ENCODE data around the gene DSCAM.
"Not testable (repeated sequence)": the region's sequence is repeated elsewhere in the genome, so short reads cannot be mapped to it uniquely, and the experiment has no call there.

Gene DSCAM

DNA sequence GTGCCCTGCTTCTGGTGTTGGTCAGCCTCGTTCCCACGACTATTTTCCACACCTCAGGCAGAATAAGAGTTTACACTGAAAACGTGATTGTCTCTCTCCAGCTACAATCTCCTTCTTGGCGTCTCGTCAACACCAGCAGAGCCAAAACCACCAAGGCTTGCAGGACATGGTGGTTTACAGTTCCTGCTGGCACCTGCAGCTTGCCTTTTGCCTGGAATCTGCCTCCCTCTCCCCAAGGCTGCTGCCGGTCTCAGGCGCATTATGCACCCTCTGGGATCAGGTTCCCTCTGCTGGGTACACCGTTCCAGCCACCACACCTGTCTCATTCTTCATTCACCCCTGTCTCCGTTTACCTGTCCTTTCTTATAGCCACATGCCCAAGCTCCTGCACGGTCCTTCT is 315.9 kb downstream of the DSCAM start:
- no peak for DNase-seq

DNA sequence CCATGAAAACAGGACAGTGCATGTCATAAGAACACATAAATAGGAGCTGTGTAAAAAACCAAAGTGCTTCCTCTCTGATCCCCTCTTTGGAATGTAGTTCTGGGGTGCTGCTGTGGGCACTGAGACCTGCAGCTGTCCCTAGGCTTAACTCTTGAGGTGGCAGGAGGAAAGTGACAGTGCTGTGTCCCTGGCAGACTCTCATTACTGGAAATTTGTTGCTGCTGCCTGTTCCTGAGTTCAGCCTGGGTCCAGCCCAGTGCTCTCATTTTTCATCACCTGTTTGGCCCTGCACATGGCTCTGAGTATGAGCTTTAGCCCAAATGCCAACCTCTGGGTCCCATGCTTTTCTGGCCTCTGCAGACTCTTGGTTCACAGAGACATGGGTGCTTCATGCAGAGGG is 329.3 kb downstream of the DSCAM start:
- DNase-seq, result no peak

DNA sequence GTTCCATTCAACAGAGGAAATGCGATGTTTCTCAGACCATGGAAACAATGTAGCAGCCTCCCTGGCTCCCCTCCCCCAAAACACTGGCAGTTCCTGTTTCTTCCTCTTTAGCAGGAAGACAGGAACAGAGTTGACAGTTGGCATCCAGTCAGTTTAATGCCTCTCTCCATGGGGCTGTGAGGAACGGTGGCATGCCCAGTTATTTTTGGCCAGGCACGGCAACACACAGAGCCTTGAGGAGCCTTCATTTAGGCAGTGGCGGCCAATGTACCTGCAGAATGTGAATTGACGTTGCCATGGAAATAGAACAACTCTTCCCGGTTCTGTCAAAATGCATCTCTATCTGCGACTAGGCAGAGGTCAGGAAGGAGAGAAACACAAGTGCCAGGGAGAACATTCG is 330.6 kb downstream of the DSCAM start:
- DNase-seq, result peak; percentile 2 to 13

DNA sequence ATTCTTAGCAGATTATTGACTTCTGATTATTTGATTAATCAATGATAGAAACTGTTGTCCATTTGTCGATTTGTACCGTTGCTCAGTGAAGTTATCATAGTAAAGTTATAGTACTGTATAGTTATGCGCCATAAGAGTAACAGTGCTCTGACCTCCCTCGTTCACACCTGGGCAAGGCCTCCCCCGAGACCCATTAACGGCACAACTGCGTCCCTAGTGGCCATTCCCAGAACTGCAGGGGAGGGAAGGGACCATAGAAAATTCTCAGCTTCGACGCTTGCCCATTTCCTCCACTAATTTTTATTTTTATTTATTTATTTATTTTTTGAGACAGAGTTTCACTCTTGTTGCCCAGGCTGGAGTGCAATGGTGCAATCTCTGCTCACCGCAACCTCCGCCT is 334.4 kb downstream of the DSCAM start:
- no peak for DNase-seq

DNA sequence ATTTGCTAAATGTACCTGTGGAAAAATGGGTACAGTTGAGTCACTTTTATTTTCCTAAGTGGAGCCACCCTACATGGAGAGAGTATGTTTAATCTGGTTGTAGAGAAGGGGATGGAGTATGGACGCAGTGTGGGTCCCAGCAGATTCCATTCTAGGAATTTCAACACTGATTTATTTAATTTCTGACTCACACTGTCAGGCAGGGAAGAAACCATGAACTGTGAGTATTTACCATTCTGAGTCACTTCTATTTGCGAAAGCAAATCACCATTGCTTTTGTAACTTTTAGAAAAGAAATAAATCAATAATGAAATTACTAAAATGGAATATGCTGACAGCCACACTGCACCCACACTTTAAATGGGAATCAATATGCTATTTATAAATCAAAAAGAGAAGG is 339.0 kb downstream of the DSCAM start:
- no peak for DNase-seq

DNA sequence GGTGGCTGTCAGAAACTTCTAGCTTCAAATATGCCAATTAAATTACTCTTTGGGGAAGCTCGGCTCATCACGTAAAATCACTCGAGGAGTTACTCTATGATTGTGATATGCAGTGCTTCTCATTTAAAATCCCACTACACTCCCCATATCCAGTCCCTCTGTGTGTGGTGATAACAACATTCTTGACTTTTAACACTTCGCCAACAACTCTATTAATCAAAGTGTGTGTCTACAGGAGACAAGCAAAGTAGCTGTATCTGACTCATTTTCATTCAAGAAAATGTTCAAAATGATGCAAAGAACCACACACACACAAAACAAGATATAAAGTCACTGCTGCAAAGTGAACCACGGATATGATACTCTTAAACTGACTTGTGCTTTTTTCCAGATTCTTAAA is 341.3 kb downstream of the DSCAM start:
- no peak for DNase-seq

DNA sequence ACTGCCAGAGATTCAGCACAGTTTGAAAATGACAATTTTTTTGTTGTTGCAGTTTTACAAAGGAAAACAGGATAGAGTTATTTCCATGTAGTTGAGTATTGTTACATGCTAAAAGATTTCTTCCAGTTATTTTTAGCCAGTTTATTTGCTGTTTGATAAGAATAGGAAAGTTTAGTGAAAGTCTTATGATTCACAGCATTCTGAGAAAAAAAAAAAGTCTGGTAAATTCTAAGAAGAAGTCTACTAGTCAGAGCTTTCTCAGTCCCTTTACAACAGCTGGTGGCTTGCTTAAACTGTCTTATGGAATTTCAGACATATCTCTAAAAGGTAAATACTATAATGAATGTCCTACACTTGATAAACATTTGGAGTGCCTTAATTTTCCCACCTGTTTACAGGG is 341.7 kb downstream of the DSCAM start:
- DNase-seq, result no peak

DNA sequence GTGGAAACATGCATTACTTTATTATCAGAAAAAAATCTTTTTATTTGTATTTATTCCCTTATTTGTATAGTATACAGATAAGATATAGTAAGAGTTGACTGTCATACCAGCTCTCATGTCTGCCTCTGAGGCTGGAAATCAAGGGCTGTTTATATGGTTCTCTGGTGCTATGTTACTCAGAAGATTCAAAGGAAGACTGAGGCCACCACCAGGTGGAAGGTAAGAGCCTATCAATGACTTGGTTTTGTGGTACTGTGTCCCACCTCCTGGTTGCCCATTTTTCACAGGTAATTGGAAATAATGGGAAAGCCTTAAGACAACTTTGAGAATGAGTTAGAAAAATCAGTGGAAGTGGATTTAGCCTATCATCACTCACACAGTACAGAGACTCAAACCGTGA is 342.1 kb downstream of the DSCAM start:
- no peak for DNase-seq

DNA sequence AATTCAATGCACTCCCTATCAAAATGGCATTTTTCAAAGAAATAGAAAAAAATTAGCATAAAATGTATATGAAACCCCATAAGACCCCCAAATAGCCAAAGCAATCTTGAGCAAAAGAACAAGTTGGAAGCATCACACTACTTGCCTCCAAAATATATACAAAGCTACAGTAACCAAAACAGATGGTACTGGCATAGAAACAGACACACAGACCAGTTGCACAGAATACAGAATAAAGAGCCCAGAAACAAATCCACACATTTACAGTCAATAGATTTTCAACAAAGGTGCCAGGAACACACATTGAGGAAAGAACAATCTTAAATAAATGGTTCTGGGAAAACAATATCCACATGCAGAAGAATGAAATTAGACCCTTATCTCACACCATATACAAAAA is 350.8 kb downstream of the DSCAM start:
- DNase-seq, result no peak

DNA sequence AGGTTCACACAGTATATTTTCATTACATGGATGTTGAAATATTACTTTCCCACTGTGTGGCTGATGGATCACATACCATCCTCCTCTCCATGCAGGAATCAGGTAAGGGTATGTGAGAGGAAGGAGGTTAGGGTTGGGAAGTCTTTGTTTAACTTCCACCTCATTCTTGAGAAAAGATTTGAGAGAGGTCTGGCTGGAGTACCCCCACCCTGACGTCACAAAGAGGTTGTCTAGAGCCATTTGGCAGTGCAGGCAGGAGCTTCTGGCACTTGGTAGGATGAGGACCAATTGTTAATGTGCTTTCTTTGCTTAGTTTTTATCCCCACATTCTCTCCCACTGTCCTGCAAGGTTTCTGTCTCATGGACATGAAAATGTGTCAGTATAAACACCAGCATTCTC is 356.6 kb downstream of the DSCAM start:
- no peak for DNase-seq

DNA sequence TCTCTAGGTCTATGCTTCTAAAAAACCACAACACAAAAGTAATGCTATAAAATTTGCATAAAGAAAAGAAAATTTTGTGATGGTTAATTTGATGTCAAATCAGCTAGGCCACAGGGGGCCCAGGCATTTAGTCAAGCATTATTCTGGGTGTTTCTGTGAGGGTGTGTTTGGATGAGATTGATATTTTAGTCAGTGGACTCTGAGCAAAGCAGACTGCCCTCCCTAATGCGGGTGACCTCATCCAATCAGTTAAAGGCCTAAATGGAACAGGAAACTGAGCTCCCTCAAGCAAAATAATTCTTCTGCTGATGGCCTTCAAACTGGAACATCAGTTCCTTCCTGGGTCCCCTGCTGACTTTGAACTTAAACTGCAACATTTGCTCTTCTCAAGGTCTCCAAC is 358.0 kb downstream of the DSCAM start:
- no peak for DNase-seq

DNA sequence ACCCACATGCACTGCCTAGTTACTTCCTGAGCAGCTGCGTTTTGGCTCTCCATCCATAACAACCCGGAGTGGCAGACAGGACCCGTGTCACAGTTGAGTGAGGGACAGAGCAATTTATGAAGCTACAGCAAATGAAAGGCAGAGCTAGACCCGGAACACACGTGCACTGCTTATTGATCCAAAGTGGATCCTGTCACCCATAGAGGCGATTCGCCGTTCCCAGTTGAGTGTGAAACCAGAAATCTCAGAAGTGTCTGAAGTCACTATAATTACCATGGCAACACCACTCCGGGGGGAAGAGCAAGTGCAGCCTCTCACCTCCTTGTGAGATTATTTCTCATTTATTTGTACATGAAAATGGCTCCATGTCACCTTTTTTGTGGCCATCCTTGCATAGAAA is 365.2 kb downstream of the DSCAM start:
- no peak for DNase-seq

DNA sequence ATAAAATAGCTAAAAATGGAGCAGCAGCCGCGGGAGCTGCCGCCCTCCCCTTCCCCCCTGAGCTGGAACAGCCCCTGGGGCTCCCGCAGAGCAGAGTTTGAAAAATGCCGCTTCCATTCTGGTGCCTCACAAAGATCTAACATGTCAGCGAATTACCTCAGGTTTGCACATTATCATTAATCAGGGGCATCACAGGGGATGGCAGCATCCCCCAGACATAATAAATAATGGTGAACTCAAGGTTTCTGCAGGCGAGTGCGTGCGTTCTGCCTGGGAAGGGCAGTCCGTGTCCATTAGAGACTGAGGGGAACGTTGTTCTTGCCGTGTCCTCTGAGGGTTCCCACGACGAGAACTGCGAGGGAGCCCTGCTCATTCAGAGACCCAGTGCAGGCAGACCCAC is 372.4 kb downstream of the DSCAM start:
- DNase-seq, result no peak

DNA sequence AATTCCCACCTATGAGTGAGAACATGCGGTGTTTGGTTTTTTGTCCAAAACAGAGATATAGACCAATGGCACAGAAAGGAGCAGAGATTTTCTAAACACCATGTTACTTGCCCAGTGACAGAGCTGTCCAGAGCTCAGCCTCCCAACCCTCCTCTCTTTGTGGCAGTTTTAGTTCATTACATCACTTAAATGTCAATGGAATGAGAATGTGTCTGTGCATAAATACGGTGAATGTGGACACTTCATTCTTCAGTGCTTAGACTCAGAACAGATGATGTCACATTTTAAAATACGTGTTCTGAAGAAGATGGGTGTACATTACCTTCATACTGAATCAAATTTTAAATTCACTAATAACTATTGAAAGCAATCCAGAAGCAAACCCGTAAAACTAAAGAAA is 374.9 kb downstream of the DSCAM start:
- DNase-seq, result no peak

DNA sequence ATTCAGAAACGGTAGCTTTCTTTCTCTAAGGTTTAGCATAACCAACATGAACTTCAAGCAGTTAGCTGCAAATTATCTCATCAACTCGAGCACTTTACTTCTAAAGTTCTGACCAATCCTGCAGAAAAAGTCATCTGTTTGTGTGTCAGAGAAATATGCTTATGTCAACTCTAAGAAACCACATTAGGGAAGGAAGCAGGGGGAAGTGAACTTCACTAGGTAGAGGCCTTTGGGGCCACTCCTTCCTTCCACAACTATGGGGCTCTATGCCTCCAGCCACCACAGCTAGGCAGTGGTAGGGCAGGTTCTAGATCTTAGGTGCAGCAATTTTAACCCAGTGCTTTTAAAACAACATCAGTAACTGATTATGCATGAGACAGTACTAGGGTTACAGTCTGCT is 375.9 kb downstream of the DSCAM start:
- no peak for DNase-seq

DNA sequence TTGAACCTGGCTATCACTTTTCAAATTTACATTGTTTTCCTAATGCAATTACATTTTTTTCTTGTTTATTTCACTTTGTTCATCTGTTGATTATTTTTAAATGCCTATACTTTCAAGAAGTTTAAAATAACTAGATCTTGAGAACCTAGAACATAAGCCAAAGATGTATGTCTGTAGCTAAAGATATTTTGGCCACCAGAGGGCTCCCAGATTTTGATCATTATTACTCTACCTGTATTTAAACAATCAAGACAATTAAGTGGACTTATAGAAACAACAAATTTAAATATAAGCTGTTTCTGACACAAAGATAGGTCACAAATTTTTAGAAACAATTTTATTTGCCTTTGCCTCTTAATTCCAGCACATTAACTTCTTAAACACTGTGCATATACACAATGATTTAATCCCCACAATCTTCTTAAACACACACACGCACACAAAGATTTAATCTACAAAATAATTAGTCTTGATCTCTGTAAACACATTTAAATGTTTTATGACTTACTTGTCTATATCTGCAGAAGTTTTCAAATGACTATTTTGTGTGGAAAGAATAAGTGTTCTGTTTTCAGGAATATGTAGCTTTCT is 380.0 kb downstream of the DSCAM start:
- DNase-seq, result peak; percentile 9

DNA sequence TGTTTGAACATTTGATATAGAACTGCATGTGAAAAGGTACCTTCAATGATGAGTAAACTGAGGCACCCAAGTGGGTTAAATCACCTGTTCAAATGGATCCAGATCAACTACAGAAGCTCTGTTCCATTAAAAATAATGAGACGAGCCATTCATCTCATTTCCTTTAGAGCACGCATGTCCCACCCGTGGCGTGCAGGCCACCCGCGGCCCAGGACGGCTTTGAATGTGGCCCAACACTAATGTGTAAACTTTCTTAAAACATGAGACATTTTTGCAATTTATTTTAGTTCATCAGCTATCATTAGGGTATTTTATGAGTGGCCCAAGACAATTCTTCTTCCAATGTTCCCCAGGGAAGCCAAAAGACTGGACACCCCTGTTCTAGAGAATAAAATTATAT is 381.6 kb downstream of the DSCAM start:
- DNase-seq, result no peak

DNA sequence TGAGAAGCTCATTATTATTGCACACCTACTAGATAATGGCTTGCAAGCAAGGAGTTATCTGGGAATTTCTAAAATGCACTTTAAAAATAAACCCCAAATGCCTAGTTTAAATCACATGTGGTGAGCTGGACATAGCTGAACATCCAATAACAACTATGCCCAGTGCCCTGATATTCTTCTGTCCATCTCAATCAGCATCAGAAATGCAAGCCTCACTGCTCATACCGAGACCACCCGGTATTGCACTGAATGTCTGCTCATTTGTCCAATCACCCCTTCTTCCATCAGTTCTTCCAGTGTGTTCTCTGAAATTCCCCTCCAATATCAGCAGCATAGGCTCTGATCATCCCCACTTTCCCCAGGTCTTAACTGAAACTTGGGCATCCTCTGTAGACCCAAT is 383.8 kb downstream of the DSCAM start:
- no peak for DNase-seq

DNA sequence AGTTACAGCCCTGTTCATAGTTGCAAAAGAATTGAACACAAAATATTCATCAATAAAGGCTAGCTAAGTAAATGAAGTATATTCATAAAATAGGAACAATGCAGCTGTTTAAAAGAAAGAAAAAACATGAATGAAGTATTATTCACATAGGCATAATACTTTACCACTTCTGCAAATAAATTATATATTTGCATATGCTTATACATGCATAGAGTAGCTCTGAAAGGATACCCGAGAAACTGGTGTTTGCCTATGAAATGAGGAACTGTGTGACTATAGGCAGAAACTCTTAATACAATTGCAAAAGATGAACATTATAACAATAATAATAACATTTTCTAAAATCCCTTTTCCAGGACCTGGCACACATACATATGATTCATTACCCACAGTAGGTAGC is 385.9 kb downstream of the DSCAM start:
- DNase-seq, result no peak

DNA sequence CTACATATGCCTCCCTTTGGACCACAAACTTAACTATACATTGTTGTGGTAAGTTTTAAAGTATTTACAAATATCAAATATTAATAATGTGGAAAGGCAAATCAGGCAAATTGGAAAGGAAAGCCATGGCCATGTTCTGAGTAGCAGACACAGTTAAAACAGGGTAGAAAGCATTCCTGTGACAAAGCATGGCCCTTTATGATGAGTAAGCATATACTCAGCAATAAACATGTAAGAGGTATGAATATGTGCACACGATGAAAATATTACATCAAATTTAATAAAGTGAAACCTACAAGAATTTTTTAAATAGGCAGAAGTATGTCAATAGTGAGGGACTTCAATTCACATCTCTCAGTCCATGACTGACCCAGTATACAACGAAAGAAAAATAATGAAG is 389.2 kb downstream of the DSCAM start:
- no peak for DNase-seq

DNA sequence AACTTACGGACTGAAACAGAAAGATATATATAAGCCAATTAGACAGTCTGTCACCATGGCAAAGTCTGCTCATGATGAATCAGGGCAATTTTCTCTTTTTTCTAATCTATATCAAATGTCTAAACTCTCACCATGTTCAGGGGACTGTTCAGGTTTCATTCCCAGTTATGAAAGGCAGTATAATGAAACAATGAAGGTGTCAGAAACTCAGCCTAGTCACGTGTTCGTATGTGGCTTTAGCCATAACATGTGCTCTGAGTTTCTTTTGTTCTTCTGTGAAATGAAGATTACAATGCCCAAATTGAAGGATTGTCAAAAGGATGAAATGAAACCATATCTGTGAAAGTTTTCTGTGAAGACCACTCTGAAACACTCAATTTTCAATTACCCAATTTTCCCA is 392.9 kb downstream of the DSCAM start:
- DNase-seq, result no peak

DNA sequence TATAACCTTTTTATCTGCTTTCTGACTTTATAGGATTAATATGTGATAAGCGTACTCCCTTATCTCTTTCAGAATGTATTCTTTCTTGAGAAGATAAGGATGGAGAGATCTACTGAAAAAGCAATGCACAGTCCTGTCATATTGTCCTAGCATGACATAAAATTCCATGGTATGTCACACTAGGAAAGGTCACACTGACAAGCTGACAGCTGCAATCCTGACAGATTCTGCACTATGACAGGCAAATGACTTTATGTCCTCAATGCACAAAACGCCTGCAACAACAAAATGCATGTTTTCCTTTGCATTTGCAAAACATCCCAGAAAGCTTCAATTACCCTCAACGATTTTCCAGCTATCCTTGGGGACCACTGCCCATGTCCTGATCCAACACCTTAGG is 393.8 kb downstream of the DSCAM start:
- no peak for DNase-seq

DNA sequence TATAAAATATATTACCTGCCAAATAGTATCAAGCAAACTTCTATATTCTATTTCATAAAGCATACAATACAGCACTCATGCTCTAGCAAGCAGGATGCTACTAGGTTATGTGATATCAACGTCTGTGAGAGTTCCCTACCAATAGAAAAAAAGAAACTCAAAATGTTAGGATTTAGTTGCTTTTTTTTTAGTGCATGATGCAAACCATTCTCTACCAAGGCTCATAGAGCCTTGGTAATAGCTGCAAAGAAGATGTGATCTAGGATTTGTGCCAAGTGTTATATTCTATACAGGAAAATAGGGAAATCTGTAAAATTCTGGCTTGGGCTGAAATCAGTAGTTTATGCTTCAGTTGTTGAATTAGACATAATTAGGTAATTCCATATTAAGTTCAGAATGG is 394.4 kb downstream of the DSCAM start:
- DNase-seq, result no peak

DNA sequence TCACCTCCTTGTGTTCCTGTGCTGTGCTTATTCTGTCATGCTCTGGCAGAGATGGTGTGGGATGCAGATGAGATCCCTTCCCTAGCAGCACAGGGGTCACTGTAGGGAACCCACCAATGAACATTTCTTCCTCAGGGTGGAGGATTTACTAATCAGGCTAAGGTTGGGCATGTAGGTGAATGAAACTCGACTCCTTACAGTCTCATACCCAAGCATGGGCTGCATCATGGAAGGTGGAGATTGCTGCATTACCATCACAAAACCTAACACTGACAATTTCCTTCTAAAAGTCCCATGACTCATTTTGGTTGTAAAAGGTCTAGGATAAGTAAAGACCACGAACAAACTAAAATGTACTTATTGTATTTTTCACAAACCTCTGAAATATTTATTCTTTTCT is 399.9 kb downstream of the DSCAM start:
- no peak for DNase-seq

DNA sequence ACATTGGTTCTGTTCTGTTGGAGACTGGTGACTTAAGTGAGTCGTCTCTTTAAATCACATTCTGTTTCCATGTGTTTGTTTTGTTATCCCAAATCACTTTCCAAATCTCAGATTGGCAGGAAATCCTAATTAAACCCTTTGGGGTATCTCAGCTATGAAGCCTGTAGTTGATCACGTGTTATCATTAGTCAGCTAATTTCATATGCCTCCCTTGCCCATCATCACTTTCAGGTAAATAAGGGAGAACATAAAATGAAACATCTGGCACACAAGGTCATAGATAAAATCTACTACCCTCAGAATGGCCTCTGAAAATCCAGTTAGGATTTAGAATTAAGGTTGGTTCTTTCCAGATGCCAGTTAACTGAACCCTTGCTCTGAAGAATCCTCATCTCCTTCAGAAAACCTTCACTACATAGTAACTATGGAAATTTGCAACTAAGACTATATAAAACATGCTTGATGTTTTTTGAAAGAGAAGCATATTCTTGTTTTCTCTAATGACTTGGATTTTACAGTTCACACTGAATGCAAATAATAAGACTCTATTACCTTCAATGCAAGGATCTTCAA is 401.5 kb downstream of the DSCAM start:
- no peak for DNase-seq

DNA sequence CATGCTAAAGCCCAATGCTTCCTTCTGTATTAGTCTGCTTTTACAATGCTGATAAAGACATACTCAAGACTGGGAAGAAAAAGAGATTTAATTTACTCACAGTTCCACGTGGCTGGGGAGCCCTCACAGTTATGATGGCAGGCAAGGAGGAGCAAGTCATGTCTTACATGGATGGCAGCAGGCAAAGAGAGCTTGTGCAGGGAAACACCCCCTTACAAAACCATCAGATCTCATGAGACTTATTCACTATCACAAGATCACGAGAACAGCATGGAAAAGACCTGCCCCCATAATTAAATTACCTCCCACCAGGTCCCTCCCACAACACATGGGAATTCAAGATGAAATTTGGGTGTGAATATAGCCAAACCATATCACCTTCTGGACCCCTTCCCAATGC is 407.4 kb downstream of the DSCAM start:
- DNase-seq, result not testable (repeated sequence)
